CD1c-positive myeloid dendritic cell (primary cell): ENCODE measurements around the gene MC3R.

Experiments used
- DNase-seq: peaks from one replicate; pipeline ENCODE4 v3.0.0-alpha.2; 2016; ENCODE audit errors: extremely low spot score

Gene MC3R

DNA sequence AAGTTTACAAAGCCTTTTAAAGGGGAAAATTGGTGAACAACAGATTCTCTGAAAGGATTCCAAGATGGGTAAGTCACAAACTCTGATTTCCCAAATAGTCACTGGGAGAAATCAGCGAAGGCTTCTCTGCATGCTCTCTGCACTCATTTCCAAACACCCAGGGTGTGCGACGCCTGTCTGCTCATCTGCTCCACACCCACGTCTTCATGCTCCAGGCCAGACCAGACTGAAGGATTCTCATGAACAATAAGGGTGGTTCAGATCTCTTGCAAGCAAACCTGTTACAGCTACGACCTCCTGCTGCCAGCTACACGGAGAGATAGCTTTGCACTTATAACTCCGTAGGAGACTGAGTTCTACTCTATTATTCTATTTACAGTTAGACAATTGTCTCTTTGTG is 1.4 kb downstream of the MC3R start:
- no peak for DNase-seq

DNA sequence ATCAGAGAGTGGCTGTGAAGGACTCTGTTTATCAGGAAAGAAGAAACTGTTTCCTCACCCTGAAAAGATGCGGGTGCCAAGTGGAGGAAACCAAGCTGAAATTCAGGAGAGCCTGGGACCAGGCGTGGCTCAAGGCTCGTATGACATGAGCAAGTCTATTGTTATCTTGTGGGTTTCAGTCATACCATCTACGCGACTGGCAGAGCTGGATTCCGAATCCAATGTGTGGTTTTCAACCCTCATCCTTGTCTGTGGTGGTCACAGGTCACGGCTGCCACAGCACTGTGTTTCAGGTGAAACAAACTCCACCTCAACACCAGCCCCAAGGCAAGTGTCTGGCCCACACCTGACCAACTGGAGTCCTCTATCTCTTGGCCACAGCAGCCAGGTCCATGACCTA is 9.1 kb downstream of the MC3R start:
- no peak for DNase-seq

DNA sequence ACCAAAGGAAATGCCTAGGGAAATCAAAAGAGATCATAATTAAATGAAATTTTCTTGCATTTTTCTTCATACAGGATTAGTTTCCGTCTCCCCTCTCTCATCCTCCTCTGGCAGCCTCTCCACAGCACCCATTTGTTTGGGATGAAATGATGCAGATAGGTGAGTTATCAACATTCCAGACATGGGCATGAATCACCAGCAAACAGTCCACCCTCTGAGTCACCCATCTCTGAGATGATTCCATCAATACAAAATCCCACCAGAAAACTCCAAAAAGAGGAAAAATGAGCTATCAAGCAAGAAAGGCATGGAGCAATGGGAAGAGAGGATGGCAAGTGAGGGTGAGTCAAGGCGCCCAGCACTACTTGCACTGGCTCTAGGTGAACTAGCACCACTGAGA is 11.4 kb downstream of the MC3R start:
- DNase-seq = no peak

DNA sequence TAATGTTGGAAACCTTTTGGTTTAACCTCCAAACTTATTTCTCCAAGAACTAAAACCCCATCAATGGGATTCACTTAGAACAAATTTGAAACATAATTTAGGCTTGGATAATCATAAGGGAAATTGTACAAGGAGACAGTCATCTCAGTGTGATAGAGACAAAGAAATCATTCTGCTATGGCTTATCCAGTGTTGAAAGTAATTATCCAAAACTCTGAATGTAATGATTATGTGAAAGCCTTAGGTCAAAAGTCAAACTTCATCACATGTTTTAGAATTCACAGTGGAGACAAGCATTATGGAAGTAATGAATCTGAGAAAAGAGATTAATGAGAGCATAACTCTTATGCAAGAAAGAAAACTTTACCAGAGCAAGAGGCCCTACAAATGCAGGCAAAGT is 20.0 kb downstream of the MC3R start:
- no peak for DNase-seq

- no peak for DNase-seq
These were observed 23.4 kb downstream of the MC3R start for GRCh38 chr20:56271974-56272373.

DNA sequence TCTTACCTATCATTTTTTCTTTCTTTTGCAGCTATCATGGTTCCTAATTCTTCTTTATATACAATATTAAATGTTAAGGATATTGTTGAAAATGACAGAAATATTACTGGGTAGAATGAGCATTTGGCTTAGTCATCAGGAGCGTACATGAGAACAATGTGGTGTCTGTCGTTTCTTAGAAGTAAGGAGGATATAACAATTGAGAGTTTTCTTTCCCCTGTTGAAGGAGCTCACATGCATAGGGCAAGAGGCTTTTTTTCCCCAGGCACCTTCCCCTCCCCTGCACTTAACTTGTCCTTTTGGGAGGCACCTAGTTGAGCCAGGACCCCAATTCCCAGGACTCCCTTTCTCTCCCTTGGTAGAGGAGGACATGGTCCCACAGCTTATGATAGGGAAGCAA is 25.0 kb downstream of the MC3R start:
- DNase-seq = no peak

DNA sequence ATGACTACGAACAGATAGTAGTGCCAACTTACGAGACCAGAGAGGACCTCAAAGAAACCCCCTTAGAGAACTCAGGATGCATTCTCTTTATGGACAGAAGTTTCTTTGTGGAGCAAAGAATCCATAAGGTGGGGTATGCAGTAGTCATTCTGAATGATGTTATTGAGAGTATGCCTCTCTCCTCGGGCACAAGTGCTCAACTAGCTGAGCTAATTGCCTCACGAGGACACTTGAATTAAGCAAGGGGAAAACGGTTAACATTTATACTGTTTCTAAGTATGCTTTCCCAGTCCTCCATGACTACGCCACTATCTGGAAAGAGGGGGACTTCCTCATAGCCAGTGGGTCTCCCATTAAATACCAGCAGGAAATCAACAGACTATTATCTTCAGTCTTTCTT is 25.6 kb downstream of the MC3R start:
- no peak for DNase-seq

GRCh38 chr20:56278196-56278595 is 29.7 kb downstream of the MC3R start:
- no peak for DNase-seq

- DNase-seq = no peak
These were observed 37.0 kb downstream of the MC3R start for GRCh38 chr20:56285496-56285895.

DNA sequence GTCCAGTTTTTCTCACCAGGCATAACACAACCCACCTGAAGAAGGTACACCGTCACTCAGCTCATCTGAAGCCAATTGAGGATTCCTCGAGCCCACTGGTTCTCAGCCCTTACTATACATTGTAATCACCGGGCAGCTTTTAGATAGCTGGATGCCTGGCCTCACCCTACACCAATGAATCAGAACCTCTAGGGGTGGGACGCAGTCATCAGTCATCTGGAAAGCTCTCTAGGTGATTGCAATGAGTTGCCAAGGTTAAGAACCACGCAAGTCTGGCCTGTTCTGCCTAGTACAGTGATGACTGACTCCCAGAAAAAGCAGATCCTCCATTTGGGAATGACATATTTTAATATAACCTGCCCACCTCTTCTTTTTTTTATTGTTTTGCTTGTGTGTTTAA is 41.1 kb downstream of the MC3R start:
- DNase-seq = no peak

DNA sequence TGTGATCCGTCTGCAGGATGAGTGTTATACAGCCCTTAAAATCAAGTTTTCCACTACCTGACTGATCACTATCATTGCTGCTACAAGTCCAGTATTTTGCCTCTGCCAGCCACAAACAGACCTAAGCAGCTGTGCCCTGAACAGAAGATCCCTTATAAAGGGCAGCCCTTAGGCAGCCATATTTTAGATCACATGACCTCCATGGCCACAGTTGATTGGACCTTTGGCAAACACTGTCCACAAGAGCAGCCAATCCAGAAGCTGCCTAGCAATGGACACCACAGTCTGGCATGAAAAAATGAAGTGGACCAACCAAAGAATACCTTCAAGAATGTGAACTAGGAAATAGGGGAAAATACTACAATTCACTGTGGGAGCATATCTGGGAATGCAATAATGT is 50.8 kb downstream of the MC3R start:
- no peak for DNase-seq
